Measurements from ENCODE around the gene MAML3.

Gene MAML3

GRCh38 chr4:139826426-139826825, 327.6 kb downstream of the MAML3 start:
- no peak for FAIRE-seq

GRCh38 chr4:139825523-139826014, 328.4 kb downstream of the MAML3 start:
- FAIRE-seq: no peak

- no peak for FAIRE-seq
These were observed 329.0 kb downstream of the MAML3 start for GRCh38 chr4:139824882-139825522.

GRCh38 chr4:139823746-139824145, 330.2 kb downstream of the MAML3 start:
- no peak for FAIRE-seq

GRCh38 chr4:139823345-139823744, 330.6 kb downstream of the MAML3 start:
- FAIRE-seq: no peak

- FAIRE-seq: no peak
These were observed 331.6 kb downstream of the MAML3 start for GRCh38 chr4:139822391-139822790.

GRCh38 chr4:139819082-139819481, 334.9 kb downstream of the MAML3 start:
- no peak for FAIRE-seq

- FAIRE-seq: no peak
These were observed 336.1 kb downstream of the MAML3 start for GRCh38 chr4:139817657-139818452.

GRCh38 chr4:139816856-139817255, 337.1 kb downstream of the MAML3 start:
- no peak for FAIRE-seq

- no peak for FAIRE-seq
These were observed 338.0 kb downstream of the MAML3 start for GRCh38 chr4:139815778-139816601.

- no peak for FAIRE-seq
These were observed 339.5 kb downstream of the MAML3 start for GRCh38 chr4:139814323-139815015.

- no peak for FAIRE-seq
These were observed 340.1 kb downstream of the MAML3 start for GRCh38 chr4:139813881-139814280.

GRCh38 chr4:139810710-139811109, 343.3 kb downstream of the MAML3 start:
- FAIRE-seq: no peak

GRCh38 chr4:139809757-139810140, 344.2 kb downstream of the MAML3 start:
- FAIRE-seq: no peak

- no peak for FAIRE-seq
These were observed 344.9 kb downstream of the MAML3 start for GRCh38 chr4:139808808-139809756.

GRCh38 chr4:139808381-139808807, 345.6 kb downstream of the MAML3 start:
- no peak for FAIRE-seq

- FAIRE-seq: no peak
These were observed 346.5 kb downstream of the MAML3 start for GRCh38 chr4:139807483-139807882.

GRCh38 chr4:139806929-139807328, 347.1 kb downstream of the MAML3 start:
- no peak for FAIRE-seq

- FAIRE-seq: no peak
These were observed 351.1 kb downstream of the MAML3 start for GRCh38 chr4:139802931-139803330.

- FAIRE-seq: no peak
These were observed 351.5 kb downstream of the MAML3 start for GRCh38 chr4:139802488-139802887.

GRCh38 chr4:139801895-139802294, 352.1 kb downstream of the MAML3 start:
- FAIRE-seq: no peak

GRCh38 chr4:139800082-139800481, 353.9 kb downstream of the MAML3 start:
- FAIRE-seq: no peak
